Activated CD8-positive, alpha-beta memory T cell treated with anti-CD3 and anti-CD28 coated beads, Interleukin-2, amount 10 ng/mL, durations not matched to agents 7 days and 5 days (primary cell): Measurements from ENCODE around the gene CTRB1. TPM values are rescaled to one million over a fixed set of nuclear protein-coding genes. Genes with fewer than 3 reads are reported as not detected.

Experiments used
- ATAC-seq: fragments of 150-1000 bp; cut with Tn5 transposase; one replicate; pipeline ENCODE4 v1.10.0; 2021; ENCODE audit warnings: moderate library complexity
- CTCF ChIA-PET: fragments of 350-600 bp; sonication (Branson Sonifier 250); formaldehyde crosslinking; loops from one replicate; lab custom pipeline; 2021; ENCODE audit warnings: antibody characterized with exemption; lab: Charles Lee
- DNase-seq: peaks from one replicate; pipeline ENCODE4 v3.0.0-alpha.2; 2020
- H3K27ac Mint-ChIP-seq: one replicate; pipeline ENCODE4 v1.8.0; 2021; ENCODE audit warnings: mild to moderate bottlenecking, mixed read lengths
- H3K27me3 Mint-ChIP-seq: one replicate; pipeline ENCODE4 v1.8.0; 2021; ENCODE audit warnings: mixed read lengths
- H3K36me3 Mint-ChIP-seq: one replicate; pipeline ENCODE4 v1.8.0; 2021; ENCODE audit warnings: mild to moderate bottlenecking, mixed read lengths
- H3K4me1 Mint-ChIP-seq: one replicate; pipeline ENCODE4 v1.8.0; 2021; ENCODE audit warnings: mixed read lengths
- H3K4me3 Mint-ChIP-seq: one replicate; pipeline ENCODE4 v1.8.0; 2021; ENCODE audit warnings: mild to moderate bottlenecking, moderate library complexity, mixed read lengths
- H3K9me3 Mint-ChIP-seq: one replicate; pipeline ENCODE4 v1.8.0; 2022; ENCODE audit warnings: low read depth, mixed read lengths
- total RNA-seq, 2 experiments: library from RNA; stranded (reverse); gene quantifications; one replicate each; pipeline ENCODE4 v1.2.3, GENCODE V29; 2021

CTRB1 gene
- total RNA-seq, 2 experiments from 2014 or later, result not detected

DNA sequence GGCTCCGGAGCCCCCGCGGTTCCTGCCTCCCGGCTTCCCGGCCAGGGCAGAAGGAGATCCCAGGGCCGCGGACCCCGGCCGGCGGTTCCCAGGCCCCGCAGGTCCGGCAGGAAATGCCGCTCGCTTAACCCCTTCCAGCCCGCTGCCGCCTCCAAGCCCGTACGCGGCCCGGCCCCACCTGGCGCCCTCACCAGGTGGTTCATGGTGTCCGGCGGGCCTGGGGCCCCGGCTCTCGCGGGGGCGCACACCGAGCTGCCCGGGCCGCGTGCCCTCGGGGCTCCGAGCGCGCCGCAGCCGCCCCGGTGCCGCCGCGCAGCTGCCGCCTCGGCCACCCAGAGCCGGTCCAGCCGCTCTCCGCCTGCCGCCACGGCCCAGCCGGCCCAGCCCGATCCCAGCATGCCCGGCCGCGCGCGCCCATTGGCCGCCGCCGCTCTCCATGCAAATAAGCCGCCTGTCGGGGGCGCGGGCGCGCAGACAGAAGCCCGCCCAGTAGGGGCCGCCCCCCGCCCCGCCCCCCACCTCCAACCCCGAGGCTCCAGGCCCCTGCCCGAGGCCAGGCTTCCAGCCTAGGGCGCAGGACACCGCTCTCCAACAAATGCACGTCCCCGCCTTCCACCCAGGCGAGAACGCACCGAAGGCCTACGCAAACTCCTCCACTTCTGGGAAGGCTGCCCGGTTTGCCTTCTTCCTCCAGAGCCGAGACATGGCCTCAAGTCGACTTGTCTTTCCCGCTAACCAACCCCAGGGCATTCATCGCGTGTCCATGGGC is 32.7 kb downstream of the CTRB1 start, which contains the start of gene BCAR1:
Gene BCAR1 (minus strand): TSS at position 345 of the 769 bp plus-strand sequence. CDS start 142 bp downstream, at position 203.
- CTCF ChIA-PET, result no interaction called here
- Mint-ChIP-seq H3K4me3 (no peak within 1 kb of the TSS), H3K9me3 (no peaks in the 10 kb centered on the region), H3K27me3 (peaks cover 59% of the 10 kb centered on the region), H3K36me3 (no peaks in the 10 kb centered on the region), H3K4me1 (no peaks in the 10 kb centered on the region), H3K27ac (no peak within 1 kb of the TSS)
- ATAC-seq, result peak; percentile 46
- no peak for DNase-seq

DNA sequence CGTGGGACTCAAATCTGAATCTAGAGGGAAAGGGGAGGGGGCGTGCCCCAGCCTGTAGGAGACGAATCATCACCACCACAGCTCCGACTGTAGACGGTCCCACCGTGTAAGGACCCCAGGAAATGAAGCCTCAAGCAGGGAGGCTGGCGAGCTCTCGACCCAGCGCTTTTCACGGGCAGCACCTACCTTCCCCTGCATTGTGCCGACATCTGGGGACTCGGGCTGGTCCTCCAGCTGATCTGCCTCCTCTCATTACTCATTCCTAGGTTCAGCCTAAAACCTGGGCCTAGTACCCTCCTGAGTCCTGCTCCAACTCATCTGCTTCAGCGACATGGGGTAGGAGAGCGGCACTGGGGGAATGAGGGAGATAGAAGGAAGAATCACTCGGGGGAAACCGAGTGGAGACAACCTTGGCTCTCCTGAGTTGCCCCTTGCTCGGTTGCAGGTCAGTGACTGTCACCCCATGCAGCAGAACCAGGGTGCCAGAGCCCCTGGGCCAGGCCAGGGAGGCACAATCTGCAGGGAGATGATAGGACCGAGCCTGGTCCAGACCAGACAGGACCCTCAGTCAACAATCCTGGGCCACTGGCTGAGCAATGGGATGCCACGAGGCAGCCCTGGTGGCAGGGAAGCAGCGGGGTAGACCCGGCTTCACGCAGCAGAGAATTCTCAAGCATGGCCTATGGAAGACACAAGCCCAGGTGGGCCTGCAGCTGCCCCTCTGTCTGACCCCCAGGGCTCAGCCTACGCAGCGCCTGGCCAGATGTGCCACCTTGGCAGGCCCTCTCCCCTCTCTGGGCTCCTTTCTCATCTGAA is 33.5 kb downstream of the CTRB1 start:
- no peak overlapping the region for H3K4me3 Mint-ChIP-seq
- DNase-seq (no peak), ATAC-seq (no peak)
- H3K27ac Mint-ChIP-seq, result no peak overlapping the region
- H3K27me3 Mint-ChIP-seq, result peaks cover 59% of the 10 kb centered on the region
- no peaks in the 10 kb centered on the region for H3K36me3 Mint-ChIP-seq
- no peaks in the 10 kb centered on the region for H3K4me1 Mint-ChIP-seq
- CTCF ChIA-PET, result no interaction called here
- H3K9me3 Mint-ChIP-seq, result no peaks in the 10 kb centered on the region

DNA sequence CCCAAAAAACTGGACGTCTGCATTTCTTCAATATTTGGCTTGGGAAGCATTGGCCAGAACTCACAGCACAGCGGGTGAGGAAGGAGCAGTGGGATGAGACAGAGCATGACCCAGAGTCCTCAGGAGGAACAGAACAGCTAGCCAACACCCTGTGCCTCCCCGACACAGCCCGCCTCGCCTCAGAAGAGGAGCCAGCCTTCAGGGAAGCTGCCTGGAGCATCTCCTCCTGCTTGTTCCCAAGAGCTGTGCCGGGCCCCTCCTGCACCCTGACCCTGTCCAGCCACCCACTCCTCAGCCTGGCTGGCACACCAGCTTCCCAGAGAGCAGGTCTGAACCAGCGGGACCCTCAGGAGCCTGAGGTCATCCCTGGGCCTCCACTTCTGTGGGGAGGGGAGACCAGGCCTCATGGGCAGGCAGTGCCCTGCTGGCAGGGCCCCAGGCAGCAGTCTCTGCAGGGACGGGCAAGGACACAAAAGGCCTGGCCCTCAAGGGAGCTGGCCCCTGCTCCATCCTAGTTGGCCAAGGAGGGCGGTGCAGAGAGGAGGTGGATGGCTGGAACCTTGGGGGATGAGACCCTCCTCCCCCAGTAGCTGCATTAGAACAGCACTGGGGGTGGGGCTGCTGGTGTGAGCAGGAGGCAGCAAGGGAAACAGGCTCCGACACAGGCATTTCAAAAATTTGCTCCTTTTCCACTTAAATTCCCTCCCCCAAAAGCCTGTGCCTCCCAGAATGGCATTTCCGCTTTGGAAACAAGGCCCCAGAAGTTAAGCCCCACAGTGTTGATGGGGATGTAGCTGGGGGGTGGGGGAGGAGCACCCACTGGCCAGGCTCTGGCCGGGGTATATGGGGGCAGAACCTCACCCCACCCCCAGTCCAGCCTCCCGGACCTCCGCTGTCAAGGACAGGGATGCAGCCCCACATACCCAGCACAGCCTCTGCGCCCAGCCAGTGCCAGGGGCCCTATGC is 34.4 kb downstream of the CTRB1 start:
- Mint-ChIP-seq H3K36me3 (no peaks in the 10 kb centered on the region), H3K4me3 (no peak overlapping the region), H3K27ac (no peak overlapping the region), H3K4me1 (no peaks in the 10 kb centered on the region), H3K9me3 (no peaks in the 10 kb centered on the region), H3K27me3 (peaks cover 57% of the 10 kb centered on the region)
- no peak for DNase-seq
- CTCF ChIA-PET, result interaction anchor here (1.4 kb wide), 1 partner anchor 54 kb away, joined by 4 read pairs; no protein-coding TSS in a partner anchor
- ATAC-seq, result no peak

DNA sequence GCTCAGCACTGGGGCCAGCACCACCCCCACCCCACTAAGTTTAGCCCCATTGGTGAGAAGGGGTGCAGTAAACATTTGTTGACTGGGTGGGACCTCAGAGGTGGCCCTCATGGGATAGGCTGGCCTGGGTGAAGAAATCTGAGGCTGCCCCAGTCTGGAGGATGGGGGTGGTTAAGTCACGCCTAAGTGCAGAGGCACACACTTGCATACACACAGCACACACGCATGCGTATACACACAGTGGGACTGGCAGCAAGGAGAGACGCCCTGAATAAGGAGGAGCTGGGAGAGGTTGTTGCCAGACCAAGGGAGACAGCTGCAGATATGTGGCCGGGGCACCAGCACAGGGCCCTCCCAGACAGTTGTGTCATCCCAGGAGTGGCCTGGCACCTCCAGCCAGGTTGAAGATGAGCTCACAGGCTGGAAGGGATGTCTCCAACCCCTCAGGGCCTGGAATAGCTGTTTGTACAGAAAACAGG is 35.6 kb downstream of the CTRB1 start:
- Mint-ChIP-seq H3K36me3 (no peaks in the 10 kb centered on the region), H3K27me3 (peaks cover 57% of the 10 kb centered on the region), H3K9me3 (no peaks in the 10 kb centered on the region), H3K4me3 (no peak overlapping the region), H3K4me1 (no peaks in the 10 kb centered on the region), H3K27ac (no peak overlapping the region)
- CTCF ChIA-PET, result interaction anchor here (1.2 to 1.4 kb wide), 1 partner anchor 55 kb away, joined by 3 to 4 read pairs; no protein-coding TSS in a partner anchor
- DNase-seq (no peak), ATAC-seq (no peak)

DNA sequence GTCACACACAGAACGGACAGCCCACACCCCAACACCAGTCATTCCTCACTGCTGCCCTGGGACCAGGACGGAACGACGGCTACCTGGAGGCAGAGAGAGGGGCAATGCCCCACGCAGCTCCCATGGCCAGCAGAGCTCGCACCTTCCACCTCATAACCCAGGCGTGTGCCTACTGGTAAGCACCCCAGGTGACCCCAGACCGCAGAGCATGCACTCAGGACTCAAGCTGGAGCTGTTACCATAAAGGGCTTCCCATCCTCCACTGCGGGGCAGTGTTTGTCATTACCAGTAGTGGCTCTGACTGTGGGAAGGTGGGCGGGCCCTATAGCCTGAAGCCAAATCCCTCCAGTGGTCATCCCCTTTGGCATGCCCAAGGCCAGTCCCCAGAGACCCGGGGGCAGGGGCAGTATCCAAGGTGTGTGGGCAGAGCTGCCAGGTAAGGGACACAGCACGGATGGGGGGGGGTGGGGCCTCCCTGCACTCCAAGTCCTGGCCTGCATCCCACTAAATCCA is 37.3 kb downstream of the CTRB1 start:
- H3K27me3 Mint-ChIP-seq, result peaks cover 48% of the 10 kb centered on the region
- no peaks in the 10 kb centered on the region for H3K4me1 Mint-ChIP-seq
- no peaks in the 10 kb centered on the region for H3K36me3 Mint-ChIP-seq
- DNase-seq, result no peak
- CTCF ChIA-PET, result no interaction called here
- no peak overlapping the region for H3K27ac Mint-ChIP-seq
- no peak overlapping the region for H3K4me3 Mint-ChIP-seq
- no peaks in the 10 kb centered on the region for H3K9me3 Mint-ChIP-seq
- ATAC-seq, result no peak

DNA sequence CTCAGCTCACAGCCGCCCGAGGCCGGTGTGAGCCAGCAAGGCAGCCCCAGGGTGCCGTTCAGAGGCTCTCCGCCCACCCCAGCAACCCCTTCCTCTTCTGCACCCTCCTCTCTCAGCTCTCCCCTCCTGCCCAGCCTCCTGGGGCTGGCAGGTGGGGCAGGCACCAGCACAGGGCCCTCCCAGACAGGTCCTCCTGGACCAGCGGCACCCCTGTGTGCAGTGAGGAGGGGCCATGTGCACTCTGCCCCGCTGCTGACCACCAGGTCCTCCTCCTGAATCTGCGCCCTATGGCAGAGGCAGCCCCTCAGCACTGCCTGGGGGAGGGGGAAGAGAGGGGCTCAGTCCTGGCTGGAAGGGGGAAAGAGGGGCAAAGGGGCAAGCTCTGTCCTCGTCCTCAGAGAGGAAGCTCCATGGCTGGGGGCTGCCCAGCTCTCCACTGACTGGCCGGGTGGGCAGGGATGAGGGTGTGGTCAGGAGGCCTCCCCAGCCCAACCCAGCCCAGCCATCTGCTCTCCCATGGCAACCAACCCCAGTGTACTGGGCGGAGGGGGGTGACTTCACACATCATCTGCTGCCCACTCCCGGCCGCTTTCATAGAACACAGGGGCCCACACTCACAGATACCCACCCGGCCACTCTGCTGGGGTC is 38.0 kb downstream of the CTRB1 start:
- no peaks in the 10 kb centered on the region for H3K4me1 Mint-ChIP-seq
- H3K4me3 Mint-ChIP-seq, result no peak overlapping the region
- no peaks in the 10 kb centered on the region for H3K9me3 Mint-ChIP-seq
- H3K36me3 Mint-ChIP-seq, result no peaks in the 10 kb centered on the region
- H3K27me3 Mint-ChIP-seq, result peaks cover 47% of the 10 kb centered on the region
- H3K27ac Mint-ChIP-seq, result no peak overlapping the region
- ATAC-seq (no peak), DNase-seq (no peak)
- CTCF ChIA-PET, result no interaction called here

DNA sequence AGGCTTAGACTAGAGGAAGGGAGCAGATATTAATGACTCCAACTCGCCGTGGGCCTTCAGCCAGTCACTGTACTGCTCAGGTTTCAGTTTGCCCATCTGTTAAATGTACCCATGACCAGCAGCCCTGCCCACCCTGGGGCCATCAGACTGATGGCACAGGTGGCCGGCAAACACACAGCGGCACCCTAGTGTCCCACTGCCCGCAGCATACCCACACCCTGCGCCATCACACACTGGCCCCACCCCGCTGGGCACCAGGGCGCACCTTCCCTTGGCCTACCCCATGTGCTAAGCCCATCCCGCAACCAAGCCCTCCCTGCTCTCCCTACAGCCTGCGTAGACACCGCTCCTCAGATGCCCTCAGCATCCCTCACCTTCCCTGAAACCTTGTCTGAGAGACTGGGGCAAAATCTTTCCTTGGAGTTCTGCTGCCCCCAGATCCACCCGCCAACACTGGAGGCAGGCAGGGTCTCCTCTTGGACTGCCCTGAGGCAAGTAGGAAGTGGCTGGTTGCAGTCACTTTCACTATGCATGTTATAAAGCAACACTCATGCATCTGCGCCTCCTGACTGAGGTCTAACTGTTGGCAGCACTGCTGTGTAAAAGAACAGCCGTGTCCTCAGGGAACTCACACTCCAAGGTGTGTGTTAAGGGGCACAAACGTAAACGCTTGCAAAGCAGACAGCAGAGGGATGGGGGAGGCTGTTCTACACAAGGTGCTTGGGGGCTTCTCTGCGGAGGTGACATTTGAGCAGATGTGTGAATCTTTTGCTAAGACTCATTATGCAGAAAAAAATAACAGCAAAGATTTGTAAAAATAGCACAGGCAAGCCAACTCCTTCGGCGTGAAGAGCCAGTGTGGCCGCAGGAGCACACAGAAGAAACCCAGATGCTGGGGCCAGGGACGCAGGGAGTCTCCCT is 39.4 kb downstream of the CTRB1 start:
- ATAC-seq, result no peak
- Mint-ChIP-seq H3K4me1 (no peaks in the 10 kb centered on the region), H3K36me3 (no peaks in the 10 kb centered on the region), H3K4me3 (no peak overlapping the region), H3K9me3 (no peaks in the 10 kb centered on the region), H3K27me3 (peaks cover 47% of the 10 kb centered on the region), H3K27ac (no peak overlapping the region)
- no peak for DNase-seq
- CTCF ChIA-PET, result no interaction called here

DNA sequence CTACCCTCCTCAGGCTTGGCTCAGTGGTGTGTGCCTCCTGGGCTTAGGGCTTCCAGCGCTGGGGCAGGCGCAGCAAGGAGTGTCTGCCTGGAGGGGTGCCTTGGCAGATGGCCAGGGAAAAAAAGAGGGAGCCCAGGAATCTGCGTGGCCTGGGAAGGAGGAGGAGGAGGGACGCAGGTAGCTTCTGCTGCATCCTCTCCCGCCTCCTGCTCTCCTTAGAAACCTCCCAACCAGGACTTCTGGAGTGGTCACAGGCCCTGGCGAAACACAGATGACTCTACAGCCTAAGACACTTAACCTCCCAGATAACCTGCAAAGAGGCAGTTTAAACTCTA is 40.0 kb downstream of the CTRB1 start:
- no peaks in the 10 kb centered on the region for H3K9me3 Mint-ChIP-seq
- H3K36me3 Mint-ChIP-seq, result no peaks in the 10 kb centered on the region
- CTCF ChIA-PET, result no interaction called here
- DNase-seq, result no peak
- H3K4me1 Mint-ChIP-seq, result no peaks in the 10 kb centered on the region
- H3K4me3 Mint-ChIP-seq, result no peak overlapping the region
- no peak for ATAC-seq
- H3K27ac Mint-ChIP-seq, result no peak overlapping the region
- peaks cover 45% of the 10 kb centered on the region for H3K27me3 Mint-ChIP-seq

DNA sequence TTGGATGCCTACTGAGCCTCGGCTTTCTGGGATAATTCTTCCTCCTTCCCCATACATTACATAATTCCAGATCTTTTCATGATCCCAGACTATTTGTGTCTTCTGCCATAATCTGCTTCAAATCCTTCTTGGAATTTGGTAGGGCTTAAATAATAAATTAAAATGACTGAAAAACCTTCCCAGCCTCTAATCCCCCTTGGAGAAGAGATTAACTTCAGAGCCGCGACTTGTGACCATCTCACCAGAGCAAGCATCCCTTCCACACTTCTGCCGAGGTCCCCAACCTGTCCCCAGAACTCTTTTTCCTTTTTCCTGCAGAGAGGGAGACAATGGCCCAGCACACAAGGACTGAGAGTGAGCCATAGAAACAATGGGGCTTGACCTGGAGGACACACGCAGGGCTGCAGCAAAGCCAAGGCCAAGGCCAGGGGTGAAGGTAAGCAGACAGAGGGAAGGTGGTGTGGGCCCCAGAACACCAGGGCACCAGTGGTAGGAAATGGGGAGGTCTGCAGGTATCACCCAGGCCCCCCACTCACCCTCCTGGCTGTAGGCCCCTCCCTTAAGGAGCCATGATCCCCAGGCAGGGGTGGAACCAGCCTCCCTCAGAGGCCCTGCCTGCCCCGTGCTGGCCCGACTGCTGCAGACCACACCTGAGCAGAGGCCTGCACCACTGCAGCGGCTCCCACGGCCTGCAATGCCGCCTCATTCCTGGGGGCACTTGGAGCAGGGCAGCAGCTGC is 42.2 kb downstream of the CTRB1 start:
- H3K36me3 Mint-ChIP-seq, result no peaks in the 10 kb centered on the region
- ATAC-seq (no peak), DNase-seq (no peak)
- H3K4me1 Mint-ChIP-seq, result no peaks in the 10 kb centered on the region
- H3K27me3 Mint-ChIP-seq, result peaks cover 44% of the 10 kb centered on the region
- no peak overlapping the region for H3K27ac Mint-ChIP-seq
- no peak overlapping the region for H3K4me3 Mint-ChIP-seq
- no peaks in the 10 kb centered on the region for H3K9me3 Mint-ChIP-seq
- CTCF ChIA-PET, result no interaction called here

DNA sequence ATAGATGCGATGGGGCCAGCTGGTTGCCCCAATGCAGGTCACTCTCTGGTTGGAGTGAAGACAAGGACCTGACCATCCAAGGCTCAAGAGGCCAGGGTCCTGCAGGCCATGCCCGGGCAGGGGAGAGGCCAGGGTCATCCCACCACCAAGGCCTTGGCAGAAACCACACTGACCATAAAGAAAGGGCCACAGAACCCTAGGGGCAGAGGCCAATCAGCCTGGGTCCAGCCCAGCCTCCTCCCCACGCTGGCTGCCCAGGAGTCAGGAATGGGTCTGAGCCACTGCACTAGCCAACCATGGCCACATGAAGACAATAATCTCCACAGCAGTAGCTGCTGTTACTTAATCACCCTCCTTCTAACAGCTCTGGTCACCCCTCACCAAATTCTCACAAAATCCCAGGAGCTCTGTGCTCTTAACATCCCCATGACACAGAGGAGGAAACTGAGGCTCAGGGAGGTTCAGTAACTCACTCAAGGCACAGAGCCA is 42.8 kb downstream of the CTRB1 start:
- Mint-ChIP-seq H3K4me3 (no peak overlapping the region), H3K4me1 (no peaks in the 10 kb centered on the region), H3K27ac (no peak overlapping the region), H3K9me3 (no peaks in the 10 kb centered on the region), H3K27me3 (peaks cover 49% of the 10 kb centered on the region), H3K36me3 (no peaks in the 10 kb centered on the region)
- ATAC-seq (no peak), DNase-seq (no peak)
- CTCF ChIA-PET, result interaction anchor here (1.2 kb wide), 1 partner anchor 27 kb away, joined by 3 read pairs; no protein-coding TSS in a partner anchor
